ENCODE results near the gene TRIM28. TPM values are rescaled to one million over a fixed set of nuclear protein-coding genes. Genes with fewer than 3 reads are reported as not detected.

TRIM28 gene
- total and polyA plus RNA-seq, 7 donors, result 141 to 212 (median 165) TPM

DNA sequence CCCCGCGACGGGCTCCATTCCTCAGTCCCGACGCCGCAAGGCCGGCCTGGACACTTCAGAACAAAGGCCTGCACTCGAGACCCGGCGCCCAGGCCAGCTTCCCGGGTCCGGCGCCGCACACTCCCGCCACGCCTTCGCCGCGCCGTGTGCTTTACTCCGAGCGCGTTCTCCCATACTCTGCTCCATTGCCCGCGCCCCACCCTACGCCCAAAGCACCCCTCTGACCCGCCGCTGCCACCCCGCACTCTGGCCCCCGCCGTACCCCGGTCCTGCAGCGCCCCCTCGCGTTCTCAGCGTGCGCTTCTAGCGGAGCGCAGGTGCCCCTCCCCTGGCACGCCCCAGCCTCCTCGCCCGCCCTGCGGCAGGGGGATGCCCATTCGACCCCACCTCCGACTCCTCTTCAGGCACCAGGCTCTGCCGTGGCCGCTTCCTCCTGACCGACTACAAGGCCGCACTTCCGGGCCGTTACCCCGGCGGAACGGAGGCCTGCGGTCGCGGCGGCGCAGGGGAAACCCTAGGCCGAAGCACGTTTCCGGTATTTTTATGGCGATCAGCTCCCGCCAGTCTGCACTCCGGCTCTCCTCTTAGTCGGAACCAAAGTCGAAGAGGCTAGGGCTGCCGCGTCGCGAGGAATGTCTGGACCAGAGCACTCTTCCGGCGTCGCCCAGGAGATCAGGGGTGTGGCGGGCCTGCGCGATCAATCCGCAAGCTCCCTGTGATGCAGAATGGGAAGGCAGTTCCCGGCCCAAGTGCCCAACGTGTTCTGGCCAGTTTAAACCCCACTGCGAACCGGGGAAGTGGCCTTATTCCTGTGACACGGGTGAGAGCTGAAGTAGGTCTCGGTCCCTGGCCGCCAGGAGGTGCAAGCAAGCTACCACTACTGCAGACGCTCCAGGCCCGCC, 24.3 kb upstream of the TRIM28 start, which contains the start of gene ZBTB45:
Gene ZBTB45, minus strand, starts transcription at position 456 of the 902 bp plus-strand sequence. CDS start 2,137 bp downstream, outside the sequence.
- Histone ChIP-seq H3K4me1 (peaks cover 30% of the 10 kb centered on the region), H3K9me3 (no peaks in the 10 kb centered on the region), H3K36me3 (ENCODE audit: insufficient read depth in 1 of 2, low read depth in 1 of 2) (peaks cover 0 to 20% of the 10 kb centered on the region in 2 donors), H3K27me3 (ENCODE audit: insufficient read depth in 3 of 3, low read length in 2 of 3) (no peaks in the 10 kb centered on the region), H3K4me3 (peak within 1 kb of the TSS; percentile 98), H3K27ac (peak within 1 kb of the TSS; percentile 97)
- WGBS, 3 donors, result 0% methylated on average over 76 to 87 of the region's 87 CpGs
- TF ChIP-seq, protein P1, sequence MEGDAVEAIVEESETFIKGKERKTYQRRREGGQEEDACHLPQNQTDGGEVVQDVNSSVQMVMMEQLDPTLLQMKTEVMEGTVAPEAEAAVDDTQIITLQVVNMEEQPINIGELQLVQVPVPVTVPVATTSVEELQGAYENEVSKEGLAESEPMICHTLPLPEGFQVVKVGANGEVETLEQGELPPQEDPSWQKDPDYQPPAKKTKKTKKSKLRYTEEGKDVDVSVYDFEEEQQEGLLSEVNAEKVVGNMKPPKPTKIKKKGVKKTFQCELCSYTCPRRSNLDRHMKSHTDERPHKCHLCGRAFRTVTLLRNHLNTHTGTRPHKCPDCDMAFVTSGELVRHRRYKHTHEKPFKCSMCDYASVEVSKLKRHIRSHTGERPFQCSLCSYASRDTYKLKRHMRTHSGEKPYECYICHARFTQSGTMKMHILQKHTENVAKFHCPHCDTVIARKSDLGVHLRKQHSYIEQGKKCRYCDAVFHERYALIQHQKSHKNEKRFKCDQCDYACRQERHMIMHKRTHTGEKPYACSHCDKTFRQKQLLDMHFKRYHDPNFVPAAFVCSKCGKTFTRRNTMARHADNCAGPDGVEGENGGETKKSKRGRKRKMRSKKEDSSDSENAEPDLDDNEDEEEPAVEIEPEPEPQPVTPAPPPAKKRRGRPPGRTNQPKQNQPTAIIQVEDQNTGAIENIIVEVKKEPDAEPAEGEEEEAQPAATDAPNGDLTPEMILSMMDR (IDR thresholded peaks at IDR 0.05), result peak; percentile 55
- peak; percentile 90 to 96 for DNase-seq
- intact Hi-C loops (cut with DNase I), result loop anchor here in 1 of 2 donors (2.0 kb wide), 1 partner anchor 23 kb away; no protein-coding TSS in a partner anchor
- ATAC-seq, result peak; percentile 90 to 91 (median 91)

- Histone ChIP-seq H3K4me1 (peaks cover 27% of the 10 kb centered on the region), H3K27me3 (ENCODE audit: insufficient read depth in 3 of 3, low read length in 2 of 3) (no peaks in the 10 kb centered on the region), H3K9me3 (no peaks in the 10 kb centered on the region), H3K27ac (peak overlapping the region; percentile 97), H3K4me3 (peak overlapping the region; percentile 98), H3K36me3 (ENCODE audit: insufficient read depth in 1 of 2, low read depth in 1 of 2) (peaks cover 0 to 20% of the 10 kb centered on the region in 2 donors)
- TF ChIP-seq, protein P1 (IDR thresholded peaks at IDR 0.05), result no peak
- WGBS, 3 donors, result 4 to 9% (median 7%) methylated on average over 7 of the region's 7 CpGs
- intact Hi-C loops (cut with DNase I), result loop anchor here in 1 of 2 donors (2.0 kb wide), 1 partner anchor 23 kb away; no protein-coding TSS in a partner anchor
- DNase-seq, result no peak
- peak in 2 of 4 donors; percentile 24 to 39 for ATAC-seq
Measured at GRCh38 chr19:58520257-58520599, 23.6 kb upstream of the TRIM28 start.

DNA sequence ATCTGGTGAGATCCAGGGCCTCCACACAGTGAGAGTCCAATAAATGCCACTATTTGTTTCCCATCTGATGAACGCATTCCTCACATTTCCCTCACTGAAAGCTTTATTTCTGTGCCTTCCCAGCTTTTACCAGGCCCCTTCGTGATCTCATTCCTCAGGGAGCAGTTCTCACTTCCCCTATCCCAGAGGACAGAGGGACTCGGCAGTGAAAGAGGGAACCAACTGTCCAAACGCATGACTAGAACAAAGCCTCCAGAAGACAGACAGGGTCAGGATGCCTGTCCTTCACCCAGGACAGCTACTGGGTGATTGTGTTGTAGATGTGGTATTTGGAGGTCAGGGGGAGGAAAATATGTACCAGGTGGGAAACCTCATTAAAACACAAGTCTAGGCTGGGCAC, 22.2 kb upstream of the TRIM28 start:
- TF ChIP-seq, protein P1 (IDR thresholded peaks at IDR 0.05), result no peak
- H3K4me3 ChIP-seq, result no peak overlapping the region

DNA sequence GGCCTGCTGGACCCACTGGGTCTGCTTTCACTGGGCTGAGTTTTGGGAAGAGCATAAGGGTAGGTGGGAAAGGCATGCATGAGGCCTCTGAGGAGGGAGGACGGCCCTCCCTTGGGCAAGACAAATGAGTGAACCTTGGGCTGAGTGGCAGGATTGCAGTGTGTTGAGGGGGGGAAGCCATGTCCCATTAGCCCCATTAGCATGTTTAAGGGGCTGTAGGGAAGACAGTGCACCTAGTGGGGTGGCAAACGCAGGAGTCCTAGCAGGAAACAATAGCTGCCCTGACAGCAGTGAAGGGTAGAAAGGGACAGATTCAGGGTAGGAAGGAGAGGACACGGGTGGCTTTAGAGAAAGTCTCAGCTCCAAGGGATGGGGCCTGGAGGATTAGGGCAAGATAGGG, 21.2 kb upstream of the TRIM28 start:
- no peaks in the 10 kb centered on the region for H3K27me3 ChIP-seq (ENCODE audit: insufficient read depth in 3 of 3, low read length in 2 of 3)
- WGBS, 3 donors, result 78 to 85% (median 80%) methylated on average over 3 of the region's 3 CpGs
- ATAC-seq, result no peak

More for the DNA sequence above, 22.2 kb upstream of the TRIM28 start:
- Histone ChIP-seq H3K9me3 (no peaks in the 10 kb centered on the region), H3K27ac (peak overlapping the region; percentile 6), H3K27me3 (ENCODE audit: insufficient read depth in 3 of 3, low read length in 2 of 3) (no peaks in the 10 kb centered on the region), H3K36me3 (ENCODE audit: insufficient read depth in 1 of 2, low read depth in 1 of 2) (peaks cover 0 to 9% of the 10 kb centered on the region in 2 donors), H3K4me1 (peaks cover 17% of the 10 kb centered on the region)
- intact Hi-C loops (cut with DNase I), result loop anchor here in 1 of 2 donors (2.0 kb wide), 1 partner anchor 21 kb away; no protein-coding TSS in a partner anchor
- no peak for DNase-seq
- no peak for ATAC-seq
- WGBS, 3 donors, result 45 to 50% (median 46%) methylated on average over 4 of the region's 4 CpGs

More for the DNA sequence above, 21.2 kb upstream of the TRIM28 start:
- H3K36me3 ChIP-seq (ENCODE audit: insufficient read depth in 1 of 2, low read depth in 1 of 2), result no peaks in the 10 kb centered on the region
- H3K4me1 ChIP-seq, result peaks cover 17% of the 10 kb centered on the region
- H3K9me3 ChIP-seq, result no peaks in the 10 kb centered on the region
- TF ChIP-seq, protein P1 (IDR thresholded peaks at IDR 0.05), result no peak
- DNase-seq, result no peak
- intact Hi-C loops (cut with DNase I), result no loop called here
- H3K4me3 ChIP-seq, result no peak overlapping the region
- H3K27ac ChIP-seq, result no peak overlapping the region
